NCI-H187 treated with DMSO at 0.1 percent for 48 hours (cell line): Measurements from ENCODE around the gene VMP1.
A peak's percentile ranks its signal among the peaks of the same experiment; 100 is the strongest.
"Not testable (repeated sequence)": the region's sequence is repeated elsewhere in the genome, so short reads cannot be mapped to it uniquely, and the experiment has no call there.

Experiments used
- DNase-seq: peaks from one replicate; lab custom pipeline; 2025; lab: John Stamatoyannopoulos, UW

Gene VMP1

DNA sequence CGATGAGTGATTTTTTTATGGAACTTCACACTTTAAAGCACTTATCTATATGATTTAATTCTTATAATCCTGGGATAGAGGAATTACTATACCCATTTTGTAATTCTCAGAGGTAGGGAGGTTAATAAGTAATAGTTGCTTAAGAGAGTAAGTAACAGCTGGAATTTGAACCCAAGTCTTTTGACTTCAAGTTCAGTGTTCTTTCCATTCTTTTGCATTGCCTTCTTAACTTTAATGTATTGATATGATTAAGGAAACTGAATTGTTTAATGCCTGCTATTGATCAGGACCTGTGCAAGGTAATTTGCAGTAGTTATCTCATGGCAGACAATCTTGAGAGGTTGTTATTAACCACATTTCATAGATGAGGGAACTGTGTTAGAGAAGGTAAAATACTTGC lies 106.8 kb downstream of the VMP1 start:
- DNase-seq = no peak

DNA sequence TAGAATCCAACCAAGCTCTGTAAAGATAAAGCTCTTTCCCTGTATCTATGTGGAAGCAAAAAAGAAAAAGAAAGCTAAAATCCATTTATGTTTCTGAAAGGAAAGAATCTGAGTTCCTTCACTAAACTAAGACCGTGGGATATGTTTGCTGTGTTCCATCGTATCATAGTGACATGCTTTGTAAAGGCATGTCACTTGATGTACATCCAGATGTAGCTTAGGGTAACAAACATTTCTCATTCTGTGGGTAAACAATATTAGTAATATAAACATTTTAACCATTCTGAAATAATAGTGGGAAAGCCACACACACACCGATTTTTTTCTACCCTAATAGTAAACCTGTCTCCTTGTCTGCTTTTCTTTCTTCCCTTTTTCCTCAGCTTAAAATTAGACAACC lies 107.2 kb downstream of the VMP1 start:
- no peak for DNase-seq

DNA sequence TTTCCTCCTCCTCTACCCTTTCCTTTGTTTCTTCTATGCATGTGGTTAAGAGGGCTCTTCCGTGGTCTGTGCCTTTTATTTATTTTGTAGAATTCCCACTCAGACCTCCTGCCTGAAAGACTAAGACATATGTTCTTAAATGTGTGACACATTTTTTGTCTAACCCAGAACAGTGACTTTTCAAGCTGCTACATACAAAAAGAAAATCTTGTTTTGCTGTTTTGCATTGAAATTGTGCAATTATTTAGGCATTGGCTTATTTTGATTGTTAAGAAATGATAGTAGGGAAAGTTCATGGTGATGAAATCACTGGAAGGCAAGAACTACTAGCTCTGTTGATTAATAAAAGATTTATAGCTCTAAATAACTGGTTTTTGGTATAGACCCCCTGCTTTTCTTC lies 108.5 kb downstream of the VMP1 start:
- no peak for DNase-seq

DNA sequence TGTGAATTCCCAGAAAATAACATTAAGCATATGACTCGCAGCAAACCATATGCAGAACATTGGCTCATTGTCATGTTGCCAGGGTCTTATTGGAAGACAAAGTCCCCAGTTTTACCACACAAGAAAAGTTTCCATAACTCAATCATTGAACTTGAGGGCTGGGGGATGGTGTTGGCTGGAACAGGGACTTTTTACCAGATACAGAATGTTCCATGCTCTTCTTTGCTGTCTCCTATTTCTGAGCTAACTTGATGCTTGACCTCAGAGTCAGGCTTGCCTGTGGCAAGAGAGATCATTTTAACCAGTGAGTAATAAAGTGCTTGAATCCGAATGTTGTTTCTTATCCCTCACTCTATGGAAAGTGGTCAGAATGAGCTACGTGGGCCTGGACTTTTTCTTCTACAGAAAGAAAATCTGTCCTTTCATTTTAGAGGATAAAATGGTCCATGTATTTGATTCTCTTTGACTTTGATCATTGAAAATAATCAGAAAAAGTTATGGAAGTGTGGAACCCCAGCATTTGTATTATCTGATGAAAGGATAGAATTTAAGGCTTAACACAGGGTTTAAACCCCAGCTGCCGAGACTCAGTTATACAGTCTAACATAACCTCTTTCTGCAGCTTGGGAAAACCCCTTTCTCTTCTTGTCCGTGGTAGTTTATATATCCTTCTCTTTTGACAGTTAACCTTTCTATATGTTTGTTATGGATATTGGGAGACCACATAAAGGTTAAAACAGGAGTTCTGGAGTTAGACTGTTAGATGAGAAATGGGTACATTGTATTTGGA lies 118.3 kb downstream of the VMP1 start:
- no peak for DNase-seq

DNA sequence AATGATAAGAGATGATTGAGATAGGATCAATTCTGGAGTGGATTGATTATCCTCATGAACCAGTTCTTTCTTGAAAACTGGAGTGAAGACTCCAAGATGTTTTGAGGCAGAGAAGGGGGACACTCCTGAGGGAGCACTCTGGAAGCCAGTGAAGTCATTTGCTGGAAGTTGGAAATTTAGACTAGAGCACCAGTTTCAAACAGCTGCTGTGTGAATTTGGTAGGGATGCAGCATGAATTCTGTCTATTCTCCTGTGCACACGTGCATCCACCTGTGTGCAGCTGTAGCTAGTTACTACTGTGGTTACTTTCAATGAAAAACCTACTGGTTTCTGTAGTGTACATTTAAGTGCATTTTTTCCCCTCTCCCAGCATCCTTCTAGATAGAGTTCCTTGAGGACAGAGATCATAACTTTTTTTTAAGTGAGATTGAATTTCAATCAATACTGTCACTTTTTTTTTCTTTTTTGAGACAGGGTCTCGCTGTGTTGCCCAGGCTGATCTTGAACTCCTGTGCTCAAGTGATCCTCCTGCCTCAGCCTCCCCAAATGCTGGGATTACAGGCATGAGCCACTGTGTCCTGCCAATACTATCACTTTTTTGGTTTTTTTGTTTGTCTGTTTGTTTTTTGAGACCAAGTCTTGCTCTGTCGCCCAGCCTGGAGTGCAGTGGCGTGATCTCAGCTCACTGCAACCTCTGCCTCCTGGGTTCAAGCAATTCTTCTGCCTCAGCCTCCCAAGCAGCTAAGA lies 119.4 kb downstream of the VMP1 start:
- DNase-seq = no peak

DNA sequence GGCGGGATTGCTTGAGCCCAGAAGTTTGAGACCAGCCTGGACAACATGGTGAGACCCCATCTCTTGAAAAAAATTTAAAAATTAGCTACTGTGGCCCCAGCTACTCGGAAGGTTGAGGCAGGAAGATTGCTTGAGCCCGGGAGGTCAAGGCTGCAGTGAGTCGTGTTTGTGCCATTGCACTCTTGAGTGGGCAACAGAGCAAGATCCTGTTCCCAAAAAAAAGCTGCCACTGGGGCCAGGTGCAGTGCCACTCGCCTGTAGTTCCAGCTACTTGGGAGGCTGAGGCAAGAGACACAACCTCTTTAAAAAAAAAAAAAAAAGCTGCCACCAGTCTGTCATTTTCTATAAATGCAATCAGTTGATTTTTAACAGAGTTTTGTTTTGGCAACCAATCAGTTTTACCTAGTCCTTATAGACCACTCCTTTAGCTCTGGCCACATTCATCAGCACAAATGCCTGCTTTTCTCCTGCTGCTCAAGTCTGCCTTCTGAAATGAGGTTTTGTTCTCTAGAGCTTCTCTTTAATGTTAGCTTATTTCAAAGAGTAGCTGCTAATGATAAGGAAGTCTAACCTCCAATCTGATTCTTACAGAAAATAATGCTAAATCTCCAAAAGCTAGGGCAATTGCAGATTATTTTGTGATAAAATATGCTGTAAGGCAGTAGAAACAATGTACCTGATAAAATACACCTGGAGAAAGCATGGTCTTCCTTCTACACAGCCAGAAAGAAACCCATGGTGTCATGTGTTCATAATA lies 120.4 kb downstream of the VMP1 start:
- no peak for DNase-seq

DNA sequence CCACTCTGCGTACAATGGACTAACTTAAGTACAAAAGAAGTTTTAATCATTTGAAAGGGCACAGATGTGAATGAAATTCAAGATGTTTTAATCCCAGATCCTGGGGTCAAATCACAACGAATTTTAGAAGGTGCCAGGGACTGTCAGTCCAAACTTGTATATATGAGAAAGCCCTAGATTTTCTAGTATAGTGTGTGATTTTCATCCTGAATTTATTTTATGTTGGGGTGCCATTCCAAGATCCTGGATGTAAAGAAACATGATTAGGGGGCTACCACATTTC lies 121.0 kb downstream of the VMP1 start:
- DNase-seq = no peak

DNA sequence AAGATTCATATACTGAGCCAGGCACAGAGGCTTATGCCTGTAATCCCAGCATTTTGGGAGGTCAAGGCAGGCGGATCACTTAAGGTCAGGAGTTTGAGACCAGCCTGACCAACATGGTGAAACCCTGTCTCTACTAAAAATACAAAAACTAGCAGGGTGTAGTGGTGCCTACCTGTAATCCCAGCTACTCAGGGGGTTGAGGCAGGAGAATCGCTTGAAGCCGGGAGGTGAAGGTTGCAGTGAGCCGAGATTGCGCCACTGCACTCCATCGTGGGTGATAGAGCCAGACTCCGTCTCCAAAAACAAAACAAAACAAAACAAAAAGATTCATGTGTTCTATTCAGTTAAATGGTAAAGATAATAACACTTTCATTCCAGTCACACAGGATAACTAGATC lies 121.4 kb downstream of the VMP1 start:
- not testable (repeated sequence) for DNase-seq

DNA sequence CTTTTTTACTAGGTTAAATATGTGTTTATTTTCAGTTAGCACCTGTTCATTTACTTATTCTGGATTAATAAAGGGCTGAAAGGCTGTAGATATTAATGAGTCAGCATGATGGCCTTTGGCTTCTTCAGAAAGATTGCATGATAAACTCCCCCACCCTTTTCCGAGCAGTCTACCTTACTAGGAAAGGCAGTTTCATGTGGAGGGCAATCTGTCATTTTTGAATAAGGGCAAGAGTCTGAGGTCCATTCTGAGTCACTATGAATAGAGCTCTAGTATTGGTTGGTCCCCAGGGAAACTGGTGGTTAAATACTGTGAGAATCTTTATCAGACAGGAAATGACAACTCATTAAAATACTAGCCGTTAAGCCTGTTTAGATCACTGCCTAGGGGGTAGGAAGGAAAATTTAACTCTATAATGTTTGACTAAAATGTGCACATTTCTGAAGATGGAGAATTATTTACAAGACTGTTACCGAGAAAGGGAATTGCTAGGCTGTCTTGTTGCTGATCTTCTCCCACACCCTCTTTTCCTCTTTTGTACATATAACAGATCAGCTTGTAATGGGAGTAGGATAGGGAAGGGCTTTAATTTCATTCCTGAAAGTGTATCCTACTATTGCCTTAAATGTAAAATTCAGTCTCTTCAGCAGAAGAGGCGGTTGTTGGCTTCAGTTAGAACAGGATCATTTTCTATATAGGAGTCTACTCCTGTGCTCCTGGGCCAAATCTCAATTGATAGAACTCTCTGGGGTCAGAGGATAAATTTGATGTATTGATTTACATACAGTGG lies 122.0 kb downstream of the VMP1 start:
- peak; percentile 8 for DNase-seq

DNA sequence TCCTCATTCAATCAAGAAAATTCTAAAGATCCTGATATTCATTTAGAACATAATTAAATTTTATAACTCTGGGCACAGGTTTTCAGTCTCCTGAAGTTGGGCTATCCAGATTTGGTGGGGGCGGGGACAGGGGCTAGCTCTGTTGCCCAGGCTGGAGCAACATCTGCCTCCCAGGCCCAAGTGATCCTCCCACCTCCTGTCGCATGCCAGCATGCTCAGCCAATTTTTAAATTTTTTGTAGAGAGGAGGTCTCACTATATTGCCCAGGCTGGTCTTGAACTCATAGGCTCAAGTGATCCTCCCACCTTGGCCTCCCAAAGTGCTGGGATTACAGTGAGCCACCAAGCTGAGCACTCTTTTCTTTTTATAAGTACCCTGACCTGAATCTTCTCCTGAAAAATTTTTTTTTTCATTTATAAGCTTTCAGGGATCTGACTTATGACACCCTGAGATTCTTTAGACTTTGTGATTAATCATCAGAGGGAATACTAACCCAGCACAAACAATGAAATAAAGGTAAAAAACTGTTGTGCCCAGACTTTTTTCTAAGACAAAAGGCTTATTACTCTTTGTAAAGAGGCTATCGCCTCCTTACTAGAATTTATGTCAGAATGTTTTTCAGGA lies 122.7 kb downstream of the VMP1 start:
- DNase-seq = no peak

DNA sequence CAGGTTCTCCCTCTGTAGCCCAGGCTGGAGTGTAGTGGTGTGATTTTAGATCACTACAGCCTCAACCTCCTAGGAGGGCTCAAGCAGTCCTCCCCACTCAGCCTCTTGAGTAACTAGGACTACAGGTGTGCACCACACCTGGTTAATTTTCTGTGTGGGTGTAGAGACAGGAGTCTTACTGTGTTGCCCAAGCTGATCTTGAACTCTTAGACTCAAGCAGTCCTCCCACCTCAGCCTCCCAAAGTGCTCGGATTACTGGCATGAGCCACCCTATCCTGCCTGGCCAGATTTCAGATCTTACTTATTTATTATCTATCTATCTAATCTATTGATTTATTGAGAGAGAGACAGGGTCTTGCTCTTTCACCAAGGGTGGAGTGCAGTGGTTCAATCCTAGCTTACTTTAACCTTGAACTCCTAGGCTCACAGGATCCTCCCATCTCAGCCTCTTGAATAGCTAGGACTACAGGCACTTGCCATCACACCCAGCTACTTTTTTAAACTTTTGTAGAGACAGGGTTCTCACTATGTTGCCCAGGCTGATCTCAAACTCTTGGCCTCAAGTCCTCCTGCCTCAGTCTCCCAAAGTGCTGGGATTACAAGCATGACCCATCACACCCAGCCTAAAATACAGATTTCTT lies 123.5 kb downstream of the VMP1 start:
- no peak for DNase-seq

DNA sequence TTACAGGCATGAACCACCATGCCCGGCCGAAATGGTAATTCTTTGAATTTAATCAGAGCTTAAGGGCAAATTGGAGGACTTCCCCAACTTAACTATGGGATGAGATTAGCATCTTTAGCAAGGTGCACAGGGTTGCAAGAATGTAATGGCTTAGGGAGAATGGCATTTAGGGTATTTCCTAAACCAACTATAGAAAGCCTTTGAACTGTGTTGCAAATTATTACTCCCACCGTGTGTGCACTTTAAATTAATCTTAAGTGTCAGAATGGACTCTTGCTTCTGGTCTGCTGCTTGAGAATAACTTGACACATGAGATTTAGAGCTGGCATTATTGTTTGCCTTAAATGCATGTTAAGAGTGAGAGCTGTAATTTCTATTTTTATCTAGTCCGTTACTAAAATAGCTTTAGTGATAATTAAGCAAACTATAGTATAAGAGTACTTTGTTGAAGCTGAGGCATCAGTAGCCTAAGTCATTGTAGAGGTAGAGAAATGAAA lies 125.5 kb downstream of the VMP1 start:
- no peak for DNase-seq

DNA sequence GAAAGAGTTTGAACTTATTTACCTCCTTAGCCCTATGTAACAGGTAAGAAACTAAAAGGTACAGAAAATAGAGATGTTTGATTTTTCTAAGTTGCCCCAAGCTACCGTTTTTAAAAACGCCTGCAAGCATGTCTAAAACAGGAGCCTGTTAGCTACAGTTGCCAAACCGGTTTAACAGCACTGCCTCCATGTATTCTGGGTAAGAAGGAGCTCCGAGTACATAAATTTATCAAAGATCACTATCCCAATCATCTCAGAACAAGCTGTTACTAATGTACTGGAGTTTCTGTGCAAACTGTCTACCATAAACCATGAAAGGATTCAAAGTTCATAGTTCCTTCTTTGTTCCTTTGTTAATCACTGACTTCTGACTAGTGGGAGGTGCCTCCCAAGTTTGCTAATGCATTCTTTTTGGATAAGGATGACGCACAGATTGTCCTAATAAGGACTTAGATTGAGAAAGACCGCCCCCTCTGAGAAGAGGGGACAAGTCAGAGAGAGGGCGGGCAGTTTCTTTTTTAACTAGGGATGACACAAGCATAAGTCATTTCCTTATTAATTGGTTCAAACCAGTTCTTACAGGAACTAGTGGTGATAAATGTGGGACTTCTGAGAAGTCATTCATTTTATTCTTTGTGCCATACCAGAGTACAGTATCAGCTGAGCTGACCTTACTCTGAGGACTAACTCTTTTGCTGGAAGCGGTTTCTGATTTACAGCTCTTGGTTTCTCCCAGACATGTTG lies 130.0 kb downstream of the VMP1 start:
- DNase-seq = no peak

DNA sequence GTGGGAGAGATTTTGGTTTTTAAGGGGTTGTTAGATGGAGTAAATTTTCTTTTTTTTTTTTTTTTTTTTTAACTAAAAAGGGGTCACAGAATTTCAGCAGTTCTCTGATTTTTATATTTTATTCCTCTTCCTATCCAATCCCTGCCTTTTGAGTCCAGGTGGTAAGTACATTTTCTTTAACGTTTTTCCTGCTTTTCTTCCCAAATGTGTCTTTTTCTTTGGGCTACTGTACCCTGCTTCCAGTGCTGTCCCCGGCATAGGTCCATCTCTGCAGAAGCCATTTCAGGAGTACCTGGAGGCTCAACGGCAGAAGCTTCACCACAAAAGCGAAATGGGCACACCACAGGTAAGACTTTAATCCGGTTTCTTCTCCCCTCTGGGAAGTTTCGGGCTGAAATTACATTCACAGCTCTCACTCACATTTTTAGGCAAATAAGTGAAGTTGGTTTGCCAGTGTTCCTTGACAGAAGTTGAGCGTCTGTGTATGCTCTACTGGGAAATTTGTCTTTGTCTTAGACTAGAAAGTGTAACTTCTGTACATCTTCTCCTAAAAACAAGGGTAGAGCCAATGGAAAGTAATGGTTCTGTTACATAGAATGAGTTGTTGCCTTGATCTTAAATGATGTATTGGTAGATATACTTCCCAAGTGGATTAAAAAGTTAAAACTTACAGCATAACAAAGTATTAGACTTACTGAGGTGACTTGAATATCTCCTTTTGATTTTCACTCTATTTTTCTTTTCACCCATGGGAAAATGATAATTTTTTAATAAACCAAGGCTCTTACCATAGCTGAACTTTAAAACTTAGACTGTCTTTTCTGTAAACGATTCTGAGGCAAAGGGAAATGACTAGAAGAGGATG lies 130.8 kb downstream of the VMP1 start:
- DNase-seq = no peak

DNA sequence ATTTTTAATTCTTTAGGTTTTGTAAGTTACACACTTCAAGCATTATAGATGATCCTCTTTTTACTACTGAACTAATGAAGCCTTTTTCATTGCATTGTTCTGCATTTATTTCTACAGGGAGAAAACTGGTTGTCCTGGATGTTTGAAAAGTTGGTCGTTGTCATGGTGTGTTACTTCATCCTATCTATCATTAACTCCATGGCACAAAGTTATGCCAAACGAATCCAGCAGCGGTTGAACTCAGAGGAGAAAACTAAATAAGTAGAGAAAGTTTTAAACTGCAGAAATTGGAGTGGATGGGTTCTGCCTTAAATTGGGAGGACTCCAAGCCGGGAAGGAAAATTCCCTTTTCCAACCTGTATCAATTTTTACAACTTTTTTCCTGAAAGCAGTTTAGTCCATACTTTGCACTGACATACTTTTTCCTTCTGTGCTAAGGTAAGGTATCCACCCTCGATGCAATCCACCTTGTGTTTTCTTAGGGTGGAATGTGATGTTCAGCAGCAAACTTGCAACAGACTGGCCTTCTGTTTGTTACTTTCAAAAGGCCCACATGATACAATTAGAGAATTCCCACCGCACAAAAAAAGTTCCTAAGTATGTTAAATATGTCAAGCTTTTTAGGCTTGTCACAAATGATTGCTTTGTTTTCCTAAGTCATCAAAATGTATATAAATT lies 132.3 kb downstream of the VMP1 start:
- no peak for DNase-seq

DNA sequence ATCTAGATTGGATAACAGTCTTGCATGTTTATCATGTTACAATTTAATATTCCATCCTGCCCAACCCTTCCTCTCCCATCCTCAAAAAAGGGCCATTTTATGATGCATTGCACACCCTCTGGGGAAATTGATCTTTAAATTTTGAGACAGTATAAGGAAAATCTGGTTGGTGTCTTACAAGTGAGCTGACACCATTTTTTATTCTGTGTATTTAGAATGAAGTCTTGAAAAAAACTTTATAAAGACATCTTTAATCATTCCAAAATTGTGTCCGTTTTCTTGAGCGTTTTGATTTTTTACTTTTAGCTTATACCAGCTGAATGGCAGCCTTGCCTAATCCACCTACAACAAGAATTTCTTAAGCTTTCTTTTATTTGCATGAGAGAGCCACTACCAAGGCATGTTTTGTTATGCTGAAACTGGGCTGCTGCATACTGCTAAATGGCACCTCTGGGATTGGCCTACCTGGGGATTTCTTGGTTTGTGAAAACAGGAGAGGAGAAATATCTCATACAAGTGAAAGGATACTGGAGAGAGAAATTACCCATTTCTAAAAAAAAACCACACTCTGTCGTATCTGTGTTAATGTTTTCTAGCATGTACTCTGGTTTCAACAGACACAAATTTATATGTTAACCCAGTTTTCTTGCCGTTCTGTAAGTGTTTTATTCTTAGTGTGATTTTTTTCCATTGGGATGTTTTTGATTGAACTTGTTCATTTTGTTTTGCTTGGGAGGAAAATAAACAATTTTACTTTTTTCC lies 133.1 kb downstream of the VMP1 start:
- DNase-seq = no peak

DNA sequence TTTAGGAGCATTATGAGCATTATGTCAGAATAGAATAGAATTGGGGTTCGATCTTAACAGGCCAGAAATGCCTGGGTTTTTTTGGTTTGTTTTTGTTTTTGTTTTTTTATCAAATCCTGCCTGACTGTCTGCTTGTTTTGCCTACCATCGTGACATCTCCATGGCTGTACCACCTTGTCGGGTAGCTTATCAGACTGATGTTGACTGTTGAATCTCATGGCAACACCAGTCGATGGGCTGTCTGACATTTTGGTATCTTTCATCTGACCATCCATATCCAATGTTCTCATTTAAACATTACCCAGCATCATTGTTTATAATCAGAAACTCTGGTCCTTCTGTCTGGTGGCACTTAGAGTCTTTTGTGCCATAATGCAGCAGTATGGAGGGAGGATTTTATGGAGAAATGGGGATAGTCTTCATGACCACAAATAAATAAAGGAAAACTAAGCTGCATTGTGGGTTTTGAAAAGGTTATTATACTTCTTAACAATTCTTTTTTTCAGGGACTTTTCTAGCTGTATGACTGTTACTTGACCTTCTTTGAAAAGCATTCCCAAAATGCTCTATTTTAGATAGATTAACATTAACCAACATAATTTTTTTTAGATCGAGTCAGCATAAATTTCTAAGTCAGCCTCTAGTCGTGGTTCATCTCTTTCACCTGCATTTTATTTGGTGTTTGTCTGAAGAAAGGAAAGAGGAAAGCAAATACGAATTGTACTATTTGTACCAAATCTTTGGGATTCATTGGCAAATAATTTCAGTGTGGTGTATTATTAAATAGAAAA lies 133.8 kb downstream of the VMP1 start:
- DNase-seq = not testable (repeated sequence)
